HPDE6-E6E7 (cell line): ENCODE data around the gene PLIN1.
A peak's percentile ranks its signal among the peaks of the same experiment; 100 is the strongest.
"Not testable (repeated sequence)": the region's sequence is repeated elsewhere in the genome, so short reads cannot be mapped to it uniquely, and the experiment has no call there.

Experiments
- DNase-seq: peaks from one replicate; pipeline ENCODE4 v3.0.0; 2011; ENCODE audit warnings: missing footprints; ENCODE audit errors: extremely low spot score

Gene PLIN1

GRCh38 chr15:89679212-89679611 lies at the start of gene PLIN1:
TSS of gene PLIN1 (minus strand) at chr15:89679367. CDS start at chr15:89677489, 1,878 bp downstream.
- no peak for DNase-seq

- DNase-seq = no peak
These were observed 49.1 kb upstream of the PLIN1 start for GRCh38 chr15:89728254-89728653.

- no peak for DNase-seq
These were observed 45.9 kb upstream of the PLIN1 start for GRCh38 chr15:89725064-89725463.

GRCh38 chr15:89724621-89725020 lies 45.5 kb upstream of the PLIN1 start:
- DNase-seq = no peak

- no peak for DNase-seq
These were observed 43.9 kb upstream of the PLIN1 start for GRCh38 chr15:89723031-89723430.

GRCh38 chr15:89714775-89715174 lies 35.6 kb upstream of the PLIN1 start:
- DNase-seq = no peak

GRCh38 chr15:89707577-89707976 lies 28.4 kb upstream of the PLIN1 start:
- no peak for DNase-seq

GRCh38 chr15:89704411-89704810 lies 25.2 kb upstream of the PLIN1 start:
- DNase-seq = no peak

GRCh38 chr15:89695198-89695597 lies 16.0 kb upstream of the PLIN1 start:
- no peak for DNase-seq

GRCh38 chr15:89693696-89694095 lies 14.5 kb upstream of the PLIN1 start:
- no peak for DNase-seq

- DNase-seq = no peak
These were observed 13.9 kb upstream of the PLIN1 start for GRCh38 chr15:89693091-89693490.

- DNase-seq = peak; percentile 71
These were observed 11.4 kb upstream of the PLIN1 start, which contains the start of the genes PEX11A and WDR93 for GRCh38 chr15:89690276-89691218. TSS of gene PEX11A (minus strand) at chr15:89690754. CDS start at chr15:89690632, 122 bp downstream. TSS of gene WDR93 (plus strand) at chr15:89690811. CDS start at chr15:89701747, 10,936 bp downstream.

GRCh38 chr15:89689930-89690275 lies 10.7 kb upstream of the PLIN1 start:
- not testable (repeated sequence) for DNase-seq

- no peak for DNase-seq
These were observed 7.4 kb upstream of the PLIN1 start for GRCh38 chr15:89686522-89686921.

- DNase-seq = no peak
These were observed 6.8 kb upstream of the PLIN1 start for GRCh38 chr15:89685995-89686394.

- DNase-seq = no peak
These were observed 2.0 kb upstream of the PLIN1 start for GRCh38 chr15:89681146-89681545.

- DNase-seq = no peak
These were observed 1.2 kb upstream of the PLIN1 start for GRCh38 chr15:89680282-89680873.

GRCh38 chr15:89677381-89677780 lies 1.8 kb downstream of the PLIN1 start:
- DNase-seq = no peak

- no peak for DNase-seq
These were observed 3.6 kb downstream of the PLIN1 start for GRCh38 chr15:89675606-89676005.

- no peak for DNase-seq
These were observed 4.6 kb downstream of the PLIN1 start for GRCh38 chr15:89674526-89674925.

GRCh38 chr15:89673165-89673512 lies 6.0 kb downstream of the PLIN1 start:
- no peak for DNase-seq

GRCh38 chr15:89672221-89673164 lies 6.7 kb downstream of the PLIN1 start:
- no peak for DNase-seq
